ENCODE results near the gene PPP4C.
A peak's percentile ranks its signal among the peaks of the same experiment; 100 is the strongest.
"Not testable (repeated sequence)": the region's sequence is repeated elsewhere in the genome, so short reads cannot be mapped to it uniquely, and the experiment has no call there.

The PPP4C gene

DNA sequence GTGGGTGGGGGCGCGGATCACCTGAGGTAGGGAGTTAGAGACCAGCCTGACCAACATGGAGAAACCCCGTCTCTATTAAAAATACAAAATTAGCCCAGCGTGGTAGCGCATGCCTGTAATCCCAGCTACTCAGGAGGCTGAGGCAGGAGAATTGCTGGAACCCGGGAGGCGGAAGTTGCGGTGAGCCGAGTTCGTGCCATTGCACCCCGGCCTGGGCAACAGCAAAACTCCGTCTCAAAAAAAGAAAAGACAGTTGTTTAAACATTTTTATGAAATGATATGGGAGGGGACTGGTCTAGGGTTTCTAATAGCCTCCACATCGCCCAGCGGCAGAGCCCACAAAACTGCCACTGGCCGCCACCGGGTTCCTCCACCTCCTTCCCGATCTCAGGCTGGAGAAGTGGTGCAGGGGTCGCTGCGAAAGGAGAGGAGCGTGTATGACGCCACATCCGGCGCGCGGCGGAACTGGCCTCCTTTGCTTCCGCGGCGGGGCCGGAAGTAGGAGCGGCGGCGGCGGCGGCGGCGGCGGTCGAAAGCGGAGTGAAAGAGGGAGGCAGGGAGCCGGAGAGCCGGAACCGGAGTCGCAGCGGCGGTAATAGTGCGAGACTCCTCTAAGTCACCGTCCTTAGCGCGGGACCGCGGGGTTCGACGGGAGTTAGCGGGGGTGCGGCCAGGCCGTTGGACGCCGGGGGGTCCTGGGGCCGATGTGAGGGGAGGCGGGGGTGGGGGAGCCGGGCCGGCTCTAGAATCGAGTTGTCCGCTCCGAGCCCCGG, at the start of gene PPP4C:
Gene PPP4C (plus strand): TSS at position 492 of the 773 bp plus-strand sequence. CDS start 384 bp downstream, outside the sequence.
- DNase-seq (ENCODE audit: low read depth) = peak; percentile 84

- no peak for DNase-seq (ENCODE audit: low read depth)
Observed at GRCh38 chr16:30026449-30026848, 49.3 kb upstream of the PPP4C start.

DNA sequence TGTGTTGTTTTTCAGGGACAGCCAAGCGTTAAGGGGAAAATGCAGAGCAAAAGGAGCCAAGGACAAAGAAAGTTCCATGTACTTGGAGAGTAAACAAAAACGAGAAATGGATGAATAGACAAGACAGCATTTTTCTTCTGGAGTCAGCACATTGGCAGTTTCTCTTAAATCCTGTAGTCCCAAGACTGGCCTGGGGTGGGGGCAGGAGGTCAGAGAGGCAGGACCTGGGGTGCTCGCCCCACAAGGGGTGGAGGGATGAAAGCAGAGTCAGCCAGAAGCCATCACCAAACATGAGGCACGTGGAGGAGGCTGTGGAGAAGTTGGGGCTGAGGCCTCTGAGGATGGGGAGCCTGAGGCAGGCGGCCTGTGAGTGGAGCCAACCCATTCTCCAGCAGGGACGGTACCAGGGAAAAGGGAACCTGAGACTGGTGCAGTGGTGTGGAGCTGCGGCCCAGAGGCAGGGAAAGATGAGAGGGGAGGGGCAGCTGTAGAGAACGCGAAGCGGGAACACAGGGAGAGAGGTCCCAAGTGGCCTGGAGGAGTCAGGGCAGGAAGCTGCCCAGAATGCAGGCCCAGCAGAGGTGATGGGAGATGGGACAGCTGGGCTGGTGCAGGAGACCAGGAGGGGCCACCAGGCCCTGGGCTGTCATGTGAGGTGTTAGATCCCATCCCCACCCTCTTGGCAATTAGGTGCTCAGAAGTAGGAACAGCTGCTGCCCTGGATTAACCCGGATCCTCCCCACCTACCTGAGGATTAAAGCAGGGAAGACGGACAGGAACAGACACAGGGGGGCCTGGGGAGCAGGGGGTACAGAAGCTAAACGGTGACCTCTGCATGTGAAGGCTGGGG, 48.0 kb upstream of the PPP4C start:
- no peak for DNase-seq (ENCODE audit: low read depth)

DNA sequence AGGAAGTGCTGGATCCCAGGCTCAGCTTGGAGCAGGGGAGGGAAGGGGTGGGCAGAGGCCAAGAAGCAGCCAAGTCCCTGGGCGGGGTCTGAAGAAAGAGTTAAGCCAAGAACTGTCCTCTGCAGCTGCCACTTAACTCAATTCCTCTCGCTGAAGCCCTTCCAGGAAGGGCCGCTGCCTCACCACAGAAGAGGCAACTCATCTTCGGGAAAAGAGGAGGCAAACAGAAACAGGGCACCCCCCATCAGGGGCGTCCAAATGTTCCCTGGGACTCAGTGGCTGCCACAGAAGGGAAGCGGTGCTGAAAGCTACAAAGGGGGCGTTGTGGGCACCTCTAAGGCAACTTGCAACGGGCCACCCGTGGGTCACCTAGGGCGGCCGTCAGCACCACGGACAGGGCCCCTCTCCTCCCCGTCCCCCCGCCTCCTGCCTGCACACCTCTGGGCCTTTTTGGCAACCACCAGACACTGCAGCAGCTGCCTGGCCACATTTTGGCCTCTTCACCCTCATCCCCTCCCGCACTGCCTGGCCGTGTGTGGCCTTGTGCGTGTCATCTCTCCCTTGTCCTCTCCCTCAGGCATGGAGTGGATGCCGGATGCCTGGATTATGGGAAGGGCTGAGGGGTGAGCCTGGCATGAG, 47.2 kb upstream of the PPP4C start:
- DNase-seq (ENCODE audit: low read depth) = no peak

DNA sequence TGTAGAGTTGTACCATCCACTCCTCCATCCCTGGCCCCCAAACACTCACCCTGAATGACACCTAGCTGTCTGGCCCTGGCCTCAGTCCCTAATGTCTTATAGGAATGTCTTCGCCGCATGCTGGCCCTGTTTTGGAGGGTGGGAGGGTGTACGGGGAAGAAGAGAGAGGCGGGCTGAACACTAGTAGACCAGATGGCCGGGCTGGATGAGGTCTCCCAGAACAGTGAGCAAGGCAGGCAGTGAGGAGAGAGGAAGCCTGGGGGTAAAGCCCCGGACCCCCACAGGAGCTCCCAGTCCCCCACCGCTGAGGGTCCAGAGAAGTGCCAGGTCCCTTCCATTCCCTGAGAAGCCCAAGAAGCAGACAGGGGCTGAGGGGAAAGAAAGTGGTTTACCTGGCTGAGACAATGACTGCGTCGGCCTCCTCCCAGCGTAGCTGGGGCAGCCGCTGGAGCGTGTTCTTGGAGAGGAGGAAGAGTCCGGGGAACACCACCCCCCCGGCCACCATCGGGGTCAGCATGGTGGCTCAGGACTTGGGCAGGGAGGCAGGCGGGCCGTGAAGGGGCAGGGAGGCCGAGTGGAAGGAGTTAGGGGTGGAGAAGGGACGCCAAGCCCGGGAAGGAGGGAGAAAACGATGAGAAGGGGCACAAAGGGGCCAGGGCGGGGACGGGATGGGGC, 45.6 kb upstream of the PPP4C start:
- DNase-seq (ENCODE audit: low read depth) = no peak

GRCh38 chr16:30030841-30031413, 44.9 kb upstream of the PPP4C start, which contains the start of gene TLCD3B:
Gene TLCD3B (minus strand): TSS chr16:30031271. CDS start chr16:30030527, 744 bp downstream.
- DNase-seq (ENCODE audit: low read depth) = no peak

DNA sequence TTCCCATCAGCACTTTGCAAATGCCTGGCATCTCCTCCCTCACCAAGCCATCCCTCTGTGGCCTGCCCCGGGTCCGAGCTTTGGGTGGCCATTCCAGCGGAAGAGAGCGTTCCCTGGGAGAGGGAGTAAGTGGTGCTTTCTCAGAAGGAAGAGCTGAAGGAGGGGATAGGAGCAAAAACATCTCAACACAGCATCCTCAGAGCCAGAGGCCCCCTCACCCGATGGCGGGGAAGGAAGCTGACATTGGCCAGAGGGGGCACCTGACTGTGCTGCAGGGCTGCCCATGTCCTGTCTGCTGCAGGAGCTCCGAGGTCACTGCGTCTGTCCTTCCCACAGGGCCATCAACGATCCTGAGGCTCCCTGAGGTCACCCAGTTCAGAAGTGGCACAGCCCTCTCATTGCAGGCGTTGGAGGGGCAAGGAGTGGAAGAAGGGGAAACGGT, 44.3 kb upstream of the PPP4C start:
- DNase-seq (ENCODE audit: low read depth) = no peak

DNA sequence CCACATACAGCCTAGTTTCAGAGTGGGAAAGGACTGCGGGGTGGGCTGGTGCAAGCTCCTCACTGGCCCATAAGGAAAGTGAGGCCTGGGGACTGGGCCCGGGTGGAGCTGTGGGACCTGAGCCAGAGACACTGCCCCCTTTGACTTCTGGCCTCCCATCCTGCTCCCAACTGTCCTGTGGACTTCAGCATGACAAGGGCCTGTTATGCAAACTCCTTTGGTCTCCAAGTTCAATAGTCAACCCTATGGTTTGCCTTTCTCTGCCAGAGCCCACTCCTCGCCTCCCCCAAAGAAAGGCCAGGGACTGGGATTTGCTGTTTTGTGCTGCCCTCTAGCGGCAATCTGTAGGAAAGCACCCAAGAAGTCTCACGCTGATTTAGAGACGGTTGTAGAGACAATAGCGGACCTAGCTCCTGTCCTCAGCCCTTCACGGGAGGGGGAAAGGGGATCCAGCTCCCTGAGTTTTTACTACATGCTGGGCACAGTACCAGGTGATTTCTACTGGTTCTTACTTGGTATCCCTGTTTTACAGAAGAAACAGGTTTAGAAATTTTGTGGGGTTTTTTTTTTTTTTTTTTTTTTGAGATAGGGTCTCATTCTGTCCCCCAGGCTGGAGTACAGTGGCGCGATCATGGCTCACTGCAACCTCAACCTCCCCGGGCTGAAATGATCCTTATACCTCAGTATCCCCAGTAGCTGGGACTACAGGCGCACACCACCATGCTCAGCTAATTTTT, 43.5 kb upstream of the PPP4C start:
- DNase-seq (ENCODE audit: low read depth) = peak; percentile 54

GRCh38 chr16:30033270-30033669, 42.5 kb upstream of the PPP4C start:
- no peak for DNase-seq (ENCODE audit: low read depth)

- DNase-seq (ENCODE audit: low read depth) = no peak
Observed at GRCh38 chr16:30040221-30040620, 35.6 kb upstream of the PPP4C start.

DNA sequence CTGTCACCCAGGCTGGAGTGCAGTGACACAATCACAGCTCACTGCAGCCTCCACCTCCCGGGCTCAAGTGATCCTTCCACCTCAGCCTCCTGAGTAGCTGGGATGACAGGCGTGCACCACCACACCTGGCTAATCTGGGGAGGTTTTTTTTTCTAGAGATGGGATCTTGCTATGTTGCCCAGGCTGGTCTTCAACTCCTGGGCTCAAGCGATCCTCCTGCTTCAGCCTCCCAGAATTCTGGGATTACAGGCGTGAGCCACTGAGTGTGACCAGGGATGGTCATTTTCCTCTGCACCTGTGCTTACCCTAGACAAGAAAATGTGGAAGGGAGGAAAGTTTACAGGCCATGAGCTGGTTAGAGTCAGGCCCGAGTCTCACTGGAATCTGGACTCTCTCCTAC, 35.1 kb upstream of the PPP4C start:
- DNase-seq (ENCODE audit: low read depth) = not testable (repeated sequence)

GRCh38 chr16:30041841-30042240, 34.0 kb upstream of the PPP4C start:
- peak; percentile 43 for DNase-seq (ENCODE audit: low read depth)

- no peak for DNase-seq (ENCODE audit: low read depth)
Observed at GRCh38 chr16:30046178-30046577, 29.6 kb upstream of the PPP4C start.

DNA sequence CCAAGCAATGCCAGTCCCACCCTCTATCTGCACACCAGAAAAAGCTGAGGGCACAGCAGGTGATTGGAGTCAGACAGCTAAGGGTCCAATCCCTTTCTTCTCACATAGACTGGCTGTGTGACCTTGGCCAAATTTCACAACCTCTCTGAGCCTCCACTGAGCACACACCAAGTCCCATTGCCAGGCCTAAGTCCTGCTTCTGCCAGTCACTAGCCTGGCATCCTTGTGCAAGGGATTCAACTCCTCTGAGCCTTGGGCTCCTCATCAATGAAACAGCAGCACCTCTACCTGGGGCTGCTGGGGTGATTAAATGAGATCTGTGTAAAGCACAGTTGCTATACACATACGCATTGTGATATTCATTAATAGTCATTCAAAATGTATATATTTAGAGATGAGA, 29.2 kb upstream of the PPP4C start:
- no peak for DNase-seq (ENCODE audit: low read depth)

DNA sequence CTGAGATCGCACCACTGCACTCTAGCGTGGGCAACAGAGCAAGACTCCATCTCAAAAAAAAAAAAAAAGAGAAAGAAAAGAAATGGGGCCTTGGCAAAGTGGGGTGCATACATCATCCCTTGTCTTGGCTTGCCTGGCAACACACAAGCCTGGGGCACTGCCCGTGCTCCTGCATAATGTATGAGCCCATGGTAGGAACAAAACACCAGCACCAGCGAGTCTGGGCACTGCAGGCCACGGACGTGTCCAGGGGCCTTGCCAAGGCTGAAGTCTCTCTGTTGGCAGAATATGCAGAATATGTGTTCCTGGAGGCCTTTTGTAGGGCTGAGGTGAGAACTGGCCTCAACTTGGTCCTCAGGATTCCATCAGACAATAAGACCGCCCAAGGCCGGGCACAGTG, 25.9 kb upstream of the PPP4C start:
- DNase-seq (ENCODE audit: low read depth) = no peak

- DNase-seq (ENCODE audit: low read depth) = peak; percentile 68
Observed at GRCh38 chr16:30051518-30051917, 24.3 kb upstream of the PPP4C start.

DNA sequence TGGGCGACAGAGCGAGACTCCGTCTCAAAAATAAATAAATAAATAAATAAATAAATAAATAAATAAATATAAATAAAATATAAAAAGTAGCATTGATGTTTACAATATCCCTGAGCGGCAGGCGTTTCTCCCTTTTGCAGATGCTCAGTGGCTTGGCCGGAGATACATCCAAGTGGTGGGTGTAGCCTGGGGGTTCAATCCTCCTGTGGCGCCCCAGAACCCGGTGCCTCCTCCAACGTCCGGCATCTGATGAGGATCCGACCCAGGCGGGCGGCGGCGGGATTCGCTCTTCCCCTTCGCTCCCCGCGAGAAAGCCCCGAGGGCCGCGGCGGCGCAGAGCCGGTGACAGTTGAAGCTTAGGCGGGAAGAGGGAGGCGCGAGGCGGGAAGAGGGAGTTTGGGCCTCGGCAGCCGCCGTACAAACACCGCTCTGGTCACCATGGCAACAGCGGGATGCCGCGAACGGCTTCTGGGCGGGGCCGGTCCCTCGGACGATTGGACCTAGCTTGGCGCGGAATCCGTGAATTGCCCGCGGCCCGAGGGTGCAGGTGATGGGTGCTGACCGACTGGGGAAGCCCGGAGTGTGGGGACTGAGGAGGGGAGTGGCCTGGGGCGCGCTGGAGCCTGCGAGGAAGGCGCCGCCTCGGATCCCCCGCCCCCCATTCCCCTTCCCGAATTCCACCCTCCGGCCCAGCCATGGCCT, 23.0 kb upstream of the PPP4C start:
- peak; percentile 84 for DNase-seq (ENCODE audit: low read depth)

DNA sequence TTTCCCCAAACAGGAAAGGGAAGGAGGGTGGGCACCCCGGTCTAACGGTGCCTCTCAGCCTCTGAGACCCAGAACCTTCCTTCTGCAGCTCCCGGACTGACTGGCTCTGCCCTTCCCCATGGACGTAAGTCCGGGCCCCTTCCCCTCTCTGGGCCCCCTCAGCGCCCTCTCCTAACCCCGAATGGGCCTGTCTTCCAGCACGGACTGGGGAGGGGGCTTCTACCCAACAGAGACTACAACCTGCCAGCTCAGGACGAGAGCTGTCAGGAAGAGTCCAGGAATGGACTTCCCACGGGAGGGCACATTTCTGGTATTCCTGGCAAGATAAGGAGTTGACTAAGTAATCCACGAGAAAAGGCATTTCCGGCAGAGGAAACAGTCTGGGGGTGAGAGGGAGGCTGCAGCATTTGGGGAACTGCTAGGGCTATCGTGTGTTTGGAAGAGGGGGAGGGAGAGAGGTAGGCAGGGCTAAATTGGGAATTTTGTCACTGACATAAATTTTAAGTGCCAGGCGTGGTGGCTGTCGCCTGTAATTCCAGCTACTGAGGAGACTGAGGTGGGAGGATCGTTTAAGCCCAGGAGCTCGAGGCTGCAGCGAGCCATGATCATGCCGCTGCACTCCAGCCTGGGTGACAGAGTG, 22.3 kb upstream of the PPP4C start:
- DNase-seq (ENCODE audit: low read depth) = peak; percentile 61

GRCh38 chr16:30054451-30054850, 21.3 kb upstream of the PPP4C start:
- DNase-seq (ENCODE audit: low read depth) = no peak

All from amniotic epithelial cell (primary cell).